Body of pancreas (tissue), 4 donors: ENCODE results near the gene AKAP6. TPM values are rescaled to one million over a fixed set of nuclear protein-coding genes. Genes with fewer than 3 reads are reported as not detected.

Experiments used
- ATAC-seq: fragments of 150-250 bp; one replicate; pipeline ENCODE4 v1.9.1; 2016
- DNase-seq, 4 donors: peaks; one replicate each; pipeline ENCODE4 v3.0.0-alpha.2; 2019
- H3K27ac ChIP-seq, 4 donors: fragments of 200-600 bp; sonication (generic); 1 replicate in 3 of 4; 2 replicates in 1 of 4; pipeline versions ENCODE4 v1.5.1 to v1.6.1; 2016 to 2019; ENCODE audit warnings: mild to moderate bottlenecking in 1 of 4, mixed read lengths in 1 of 4, moderate library complexity in 1 of 4
- H3K27me3 ChIP-seq, 2 donors: fragments of 200-600 bp; sonication (generic); one replicate each; pipeline ENCODE4 v1.6.0; 2016; ENCODE audit warnings: mild to moderate bottlenecking in 1 of 2
- H3K36me3 ChIP-seq, 2 donors: fragments of 200-600 bp; sonication (generic); replicated peaks in 1 of 2; 2 replicates each; pipeline ENCODE4 v1.5.1; 2016; ENCODE audit warnings: low read depth in 2 of 2; ENCODE audit not compliant: insufficient read depth in 1 of 2
- H3K4me1 ChIP-seq: fragments of 200-600 bp; sonication (generic); one replicate; pipeline ENCODE4 v1.6.0; 2016
- H3K4me3 ChIP-seq, 2 donors: fragments of 200-600 bp; sonication (generic); 1 replicate in 1 of 2; 2 replicates in 1 of 2; pipeline ENCODE4 v1.5.1; 2016 to 2019
- H3K9me3 ChIP-seq, 3 donors: fragments of 200-600 bp; sonication (generic); 1 replicate in 2 of 3; 2 replicates in 1 of 3; pipeline ENCODE4 v1.5.1; 2016
- CTCF ChIP-seq, 7 experiments: fragments of 450-650 bp in 4 of 7; fragments of 200-600 bp in 3 of 7; sonication (generic) in 3 of 7; IDR thresholded peaks; one replicate each; pipeline ENCODE4 v1.5.1; 2016 to 2019; ENCODE audit warnings: antibody characterized with exemption in 7 of 7
- POLR2A ChIP-seq, 3 donors: fragments of 450-650 bp; IDR thresholded peaks; one replicate each; pipeline ENCODE4 v1.6.1; 2016; ENCODE audit warnings: antibody characterized with exemption in 3 of 3, mild to moderate bottlenecking in 2 of 3
- WGBS, 2 donors: methylation state at CpG; one replicate each; pipeline ENCODE4 v1.1.5; 2017; 5-methylcytosine and 5-hydroxymethylcytosine counted together
- intact Hi-C: fragments of 100-400 bp; cut with DNase I; formaldehyde crosslinking; loops from one replicate; pipeline ENCODE4 v1.15.1; 2023
- total RNA-seq, 2 donors: library from RNA; depleted of rRNA; stranded (reverse); fragments of >200 nt; gene quantifications; one replicate each; pipeline ENCODE4 v1.1.0, GENCODE V29; 2016

Gene AKAP6
- total RNA-seq, 2 donors from 2014 or later: 2.0 to 2.9 TPM

GRCh38 chr14:32552766-32553165, 223.7 kb downstream of the AKAP6 start:
- DNase-seq (no peak), ATAC-seq (no peak)
- no peaks in the 10 kb centered on the region for H3K36me3 ChIP-seq
- no peaks in the 10 kb centered on the region for H3K4me1 ChIP-seq
- TF ChIP-seq POLR2A (IDR thresholded peaks at IDR 0.05) (no peak), CTCF (IDR thresholded peaks at IDR 0.05) (no peak)
- H3K27ac ChIP-seq: no peak overlapping the region
- no peaks in the 10 kb centered on the region for H3K9me3 ChIP-seq
- H3K27me3 ChIP-seq: no peaks in the 10 kb centered on the region
- intact Hi-C loops: no loop called here
- no peak overlapping the region for H3K4me3 ChIP-seq

GRCh38 chr14:32559048-32559447, 229.9 kb downstream of the AKAP6 start:
- no peak for DNase-seq
- no peaks in the 10 kb centered on the region for H3K27me3 ChIP-seq
- no peak for ATAC-seq
- no peak overlapping the region for H3K4me3 ChIP-seq
- peaks cover 3% of the 10 kb centered on the region for H3K4me1 ChIP-seq
- H3K9me3 ChIP-seq: no peaks in the 10 kb centered on the region
- TF ChIP-seq POLR2A (IDR thresholded peaks at IDR 0.05) (no peak), CTCF (IDR thresholded peaks at IDR 0.05) (no peak)
- no peaks in the 10 kb centered on the region for H3K36me3 ChIP-seq
- H3K27ac ChIP-seq: no peak overlapping the region
- intact Hi-C loops: no loop called here
- WGBS, 2 donors: 20 to 38% methylated on average over 1 of the region's 1 CpG

GRCh38 chr14:32559590-32559989, 230.5 kb downstream of the AKAP6 start:
- H3K4me3 ChIP-seq: no peak overlapping the region
- intact Hi-C loops: no loop called here
- WGBS, 2 donors: 73 to 76% methylated on average over 1 of the region's 1 CpG
- no peak overlapping the region for H3K27ac ChIP-seq
- DNase-seq: no peak
- no peaks in the 10 kb centered on the region for H3K27me3 ChIP-seq
- TF ChIP-seq CTCF (IDR thresholded peaks at IDR 0.05): no peak
- no peak for TF ChIP-seq POLR2A (IDR thresholded peaks at IDR 0.05)
- H3K4me1 ChIP-seq: peaks cover 3% of the 10 kb centered on the region
- H3K36me3 ChIP-seq: no peaks in the 10 kb centered on the region
- H3K9me3 ChIP-seq: no peaks in the 10 kb centered on the region
- ATAC-seq: no peak

- intact Hi-C loops: no loop called here
- H3K36me3 ChIP-seq: no peaks in the 10 kb centered on the region
- no peaks in the 10 kb centered on the region for H3K9me3 ChIP-seq
- no peaks in the 10 kb centered on the region for H3K27me3 ChIP-seq
- TF ChIP-seq CTCF (IDR thresholded peaks at IDR 0.05): peak; percentile 39 to 85 (median 81)
- no peak for TF ChIP-seq POLR2A (IDR thresholded peaks at IDR 0.05)
- H3K4me1 ChIP-seq: peaks cover 5% of the 10 kb centered on the region
- no peak overlapping the region for H3K4me3 ChIP-seq
- H3K27ac ChIP-seq: no peak overlapping the region
- ATAC-seq: peak; percentile 85
- WGBS, 2 donors: 20 to 24% methylated on average over 9 of the region's 9 CpGs
- DNase-seq: peak; percentile 41 to 63 (median 56)
Measured at GRCh38 chr14:32560209-32560857, 231.2 kb downstream of the AKAP6 start.

GRCh38 chr14:32561520-32561919, 232.4 kb downstream of the AKAP6 start:
- WGBS, 2 donors: 27 to 38% methylated on average over 1 of the region's 1 CpG
- intact Hi-C loops: no loop called here
- Histone ChIP-seq H3K9me3 (no peaks in the 10 kb centered on the region), H3K36me3 (no peaks in the 10 kb centered on the region), H3K27ac (no peak overlapping the region), H3K4me1 (peaks cover 5% of the 10 kb centered on the region), H3K4me3 (no peak overlapping the region), H3K27me3 (no peaks in the 10 kb centered on the region)
- ATAC-seq (no peak), DNase-seq (peak in 1 of 4 donors; percentile 11)
- TF ChIP-seq CTCF (IDR thresholded peaks at IDR 0.05): no peak
- TF ChIP-seq POLR2A (IDR thresholded peaks at IDR 0.05): no peak
